A549 treated with DMSO at 1 μM for 4 hours (cell line): ENCODE results near the gene PSTK. TPM values are rescaled to one million over a fixed set of nuclear protein-coding genes. Genes with fewer than 3 reads are reported as not detected.

Source experiments
- total RNA-seq: library from RNA; stranded (reverse); fragments of 200-300 nt; extraction: Qiagen RNA extraction; gene quantifications from 5 replicates; pipeline ENCODE4 v1.2.3, GENCODE V29; 2022; ENCODE audit warnings: low read depth

The PSTK gene, protein sequence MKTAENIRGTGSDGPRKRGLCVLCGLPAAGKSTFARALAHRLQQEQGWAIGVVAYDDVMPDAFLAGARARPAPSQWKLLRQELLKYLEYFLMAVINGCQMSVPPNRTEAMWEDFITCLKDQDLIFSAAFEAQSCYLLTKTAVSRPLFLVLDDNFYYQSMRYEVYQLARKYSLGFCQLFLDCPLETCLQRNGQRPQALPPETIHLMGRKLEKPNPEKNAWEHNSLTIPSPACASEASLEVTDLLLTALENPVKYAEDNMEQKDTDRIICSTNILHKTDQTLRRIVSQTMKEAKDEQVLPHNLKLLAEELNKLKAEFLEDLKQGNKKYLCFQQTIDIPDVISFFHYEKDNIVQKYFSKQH
- 3.3 to 5.8 TPM (median 4.6 TPM) in 5 replicates for total RNA-seq

DNA sequence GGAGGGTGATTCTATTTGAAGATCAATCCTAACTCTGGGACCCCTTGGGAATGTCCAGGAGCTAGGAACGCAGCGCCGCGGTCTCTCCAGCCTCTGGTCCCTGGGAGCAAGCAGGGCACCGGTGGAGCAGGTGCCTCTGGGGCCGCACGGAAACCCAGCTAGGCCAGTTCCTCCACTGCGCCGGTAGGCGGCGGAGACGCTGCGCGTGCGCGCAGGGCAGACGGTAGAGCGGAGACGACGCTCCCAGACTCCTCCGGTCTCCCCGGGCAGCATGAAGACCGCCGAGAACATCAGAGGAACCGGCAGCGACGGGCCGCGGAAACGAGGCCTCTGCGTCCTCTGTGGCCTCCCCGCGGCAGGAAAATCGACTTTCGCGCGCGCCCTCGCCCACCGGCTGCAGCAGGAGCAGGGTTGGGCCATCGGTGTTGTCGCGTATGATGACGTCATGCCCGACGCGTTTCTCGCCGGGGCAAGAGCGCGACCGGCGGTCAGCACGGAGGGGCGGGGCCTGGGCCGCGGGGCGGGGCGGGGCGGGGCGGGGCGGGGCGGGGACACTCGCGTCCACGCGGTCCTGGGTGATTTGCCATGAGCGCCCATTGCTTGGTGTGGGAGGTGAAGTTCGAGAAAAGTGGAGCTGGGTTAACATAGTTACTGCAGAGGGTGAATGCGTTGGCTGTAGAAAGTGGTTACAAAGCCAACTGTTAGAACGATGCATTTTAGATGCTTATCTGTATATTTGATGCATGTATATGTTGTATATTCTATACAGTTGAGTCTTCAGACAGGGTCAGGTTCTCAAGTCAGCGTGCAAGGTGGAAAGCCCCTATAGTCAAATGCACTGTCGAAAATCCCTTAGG is at the start of gene PSTK:
TSS of gene PSTK (plus strand) at position 193 of the 857 bp plus-strand sequence. CDS start at position 272, 79 bp downstream.

DNA sequence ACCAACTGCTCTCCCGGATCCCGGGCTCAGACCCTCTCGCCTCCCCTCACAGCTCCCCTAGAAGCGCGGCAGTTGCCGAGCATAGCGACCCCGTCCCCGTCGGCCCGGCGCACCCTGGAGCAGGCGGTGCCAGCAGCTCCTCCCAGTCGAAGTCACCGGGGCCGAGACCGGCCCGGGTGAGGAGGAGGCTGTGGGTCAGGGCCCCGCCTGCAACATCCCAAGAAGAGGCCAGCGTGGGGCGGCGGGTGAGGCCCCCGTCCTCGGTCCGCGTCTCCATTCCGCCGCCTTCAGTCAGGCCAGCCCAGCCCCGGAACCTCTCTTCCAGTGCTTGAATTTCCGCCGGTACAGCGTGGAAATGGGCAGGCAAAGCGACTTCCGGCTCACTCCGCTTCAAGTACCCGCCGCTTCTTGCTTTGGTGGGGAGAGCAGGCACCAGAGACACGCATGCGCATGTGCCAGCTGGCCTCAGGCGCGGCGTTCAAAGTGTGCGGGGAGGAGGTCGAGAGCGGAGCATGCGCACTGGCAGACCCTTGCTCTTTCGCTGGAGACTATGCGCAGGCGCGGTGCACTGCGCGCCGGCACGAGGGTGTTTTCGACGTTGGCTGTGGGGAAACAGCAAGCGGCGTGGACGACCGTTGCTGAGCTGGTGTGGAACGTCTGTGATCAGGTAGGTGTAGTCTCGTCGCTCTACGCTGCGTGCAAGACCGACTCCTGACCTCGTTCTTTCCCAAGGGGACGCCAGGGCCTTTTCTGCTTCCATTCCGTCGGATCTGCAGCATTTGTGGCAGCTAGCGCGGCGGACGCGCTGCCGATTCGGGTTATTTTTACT is 26.1 kb upstream of the PSTK start, which contains the start of gene C10orf88:
TSS of gene C10orf88 (minus strand) at position 326 of the 829 bp plus-strand sequence. CDS start at position 277, 49 bp downstream.

DNA sequence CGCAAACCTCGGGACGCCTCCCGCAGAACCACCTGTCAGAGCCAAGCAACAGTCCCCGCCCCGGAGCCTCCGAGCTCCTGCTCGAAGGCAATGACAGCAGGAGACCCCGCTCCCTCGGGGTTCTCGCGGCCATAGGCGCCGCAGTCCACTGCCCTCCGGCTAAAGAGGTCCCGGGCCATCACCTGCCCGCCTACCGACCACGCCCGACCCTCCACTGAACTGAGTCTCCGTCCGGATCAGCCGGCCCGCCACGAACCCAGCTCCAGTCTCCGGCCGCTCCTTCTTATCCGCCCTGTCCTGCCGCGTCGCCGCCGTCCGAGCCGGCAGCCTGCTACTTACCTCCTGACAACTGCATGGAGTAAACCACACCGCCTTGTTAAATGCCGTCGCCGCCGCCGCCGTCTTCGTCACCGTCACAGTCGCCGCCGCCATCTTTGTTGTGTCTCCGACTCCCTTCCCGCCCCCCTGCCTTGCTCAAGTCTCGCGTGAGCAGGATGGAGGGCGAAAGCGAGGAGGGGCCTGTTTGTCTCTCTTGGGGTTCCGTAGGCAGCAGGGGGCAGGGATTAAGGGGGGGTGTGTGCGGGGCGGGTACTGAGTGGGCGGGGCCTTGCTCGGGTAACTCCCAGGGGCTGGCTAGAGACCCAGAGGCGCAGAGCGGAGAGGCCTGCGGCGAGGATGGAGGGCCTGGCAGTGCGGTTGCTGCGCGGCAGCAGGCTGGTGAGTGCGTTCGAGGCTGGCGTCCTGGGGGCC is 28.3 kb downstream of the PSTK start, which contains the start of the genes ACADSB and IKZF5:
TSS of gene ACADSB (plus strand) at position 652 of the 750 bp plus-strand sequence. CDS start at position 676, 24 bp downstream.
TSS of gene IKZF5 (minus strand) at position 441 of the 750 bp plus-strand sequence. CDS start 10,170 bp downstream, outside the sequence.

Other genes with a start within 250 kb of the PSTK start
- 0.94 to 1.9 TPM (median 1.3 TPM) in 5 replicates for gene CUZD1, start 134.5 kb upstream of the PSTK start, total RNA-seq
- gene FAM24B, start 100.8 kb upstream of the PSTK start, total RNA-seq: 12.4 to 16.3 TPM (median 13.5 TPM) in 5 replicates
- not detected in 5 replicates for gene FAM24A, start 69.8 kb upstream of the PSTK start, total RNA-seq
- gene C10orf88, start 26.2 kb upstream of the PSTK start, total RNA-seq: 8.4 to 10.6 TPM (median 10.2 TPM) in 5 replicates
- gene IKZF5, start 28.4 kb downstream of the PSTK start, total RNA-seq: 5.4 to 7.6 TPM (median 6.6 TPM) in 5 replicates
- 6.8 to 10.4 TPM (median 9.2 TPM) in 5 replicates for gene ACADSB, start 28.6 kb downstream of the PSTK start, total RNA-seq
- not detected in 5 replicates for gene HMX3, start 155.6 kb downstream of the PSTK start, total RNA-seq
- gene HMX2, start 167.7 kb downstream of the PSTK start, total RNA-seq: 0.06 to 0.27 TPM (median 0.15 TPM) in 4 of 5 replicates, not detected in the other
- 174 to 206 TPM (median 188 TPM) in 5 replicates for gene BUB3, start 174.0 kb downstream of the PSTK start, total RNA-seq